HepG2 (cell line): ENCODE measurements around the gene MEGF11. TPM values are rescaled to one million over a fixed set of nuclear protein-coding genes. Genes with fewer than 3 reads are reported as not detected.

Experiments used
- ATAC-seq: fragments of 200-7000 bp; cut with Tn5 transposase; 3 replicates; pipeline ENCODE4 v1.9.1; 2020; ENCODE audit warnings: mild to moderate bottlenecking, moderate library complexity
- BruUV-seq: library from RNA; stranded (reverse); fragments of 400-500 nt; replicated peaks from 2 replicates; lab custom pipeline; 2021; lab: Mats Ljungman, UMichigan
- CTCF ChIA-PET: fragments of 300-600 bp; formaldehyde crosslinking; extraction: SDS; loops from one replicate; lab custom pipeline; 2021; ENCODE audit warnings: low total read pairs, inconsistent platforms, low intra/inter-chr PET ratio; lab: Yijun Ruan, JAX
- POLR2A ChIA-PET: fragments of 350-600 bp; sonication (Branson Sonifier 250); formaldehyde crosslinking; loops from one replicate; lab custom pipeline; 2020; ENCODE audit warnings: antibody characterized with exemption, inconsistent platforms; lab: Yijun Ruan, JAX
- DNase-seq: peaks from one replicate; pipeline ENCODE4 v3.0.0-alpha.2; 2015; ENCODE audit warnings: low spot score
- FAIRE-seq: peaks from 3 replicates; lab custom pipeline; 2011; peaks lifted over from hg19 to GRCh38; lab: Jason Lieb, UNC
- H2AFZ ChIP-seq: one replicate; pipeline ENCODE4 v1.6.1; 2011; ENCODE audit warnings: low read length, inconsistent platforms
- H3K27ac ChIP-seq: fragments of 300-600 bp; 3 replicates; pipeline ENCODE4 v1.8.0; 2011; ENCODE audit warnings: mixed run types, mild to moderate bottlenecking, mixed read lengths, low read length, inconsistent platforms; ENCODE audit not compliant: insufficient read depth; ENCODE audit errors: extremely low read length
- H3K27me3 ChIP-seq, 2 experiments: fragments of 200-600 bp in 1 of 2; 2 replicates in 1 of 2; 3 replicates in 1 of 2; pipeline versions ENCODE4 v1.6.0 to v1.8.0; 2011; ENCODE audit warnings: low read length in 2 of 2, mild to moderate bottlenecking in 2 of 2, moderate library complexity in 2 of 2, inconsistent platforms in 1 of 2; ENCODE audit not compliant: insufficient read depth in 2 of 2, control insufficient read depth in 1 of 2
- H3K36me3 ChIP-seq, 2 experiments: fragments of 200-600 bp in 1 of 2; replicated peaks in 1 of 2; 2 replicates in 1 of 2; 3 replicates in 1 of 2; pipeline versions ENCODE4 v1.5.1 to v1.8.0; 2011; ENCODE audit warnings: low read length in 2 of 2, inconsistent platforms in 1 of 2; ENCODE audit not compliant: insufficient read depth in 2 of 2, control insufficient read depth in 1 of 2
- H3K4me1 ChIP-seq: 2 replicates; pipeline ENCODE4 v1.5.1; 2012; ENCODE audit warnings: low read length, inconsistent platforms; ENCODE audit not compliant: insufficient read depth
- H3K4me2 ChIP-seq: 2 replicates; pipeline ENCODE4 v1.6.0; 2011; ENCODE audit warnings: low read depth, low read length, inconsistent platforms
- H3K4me3 ChIP-seq, 3 experiments: fragments of 200-600 bp in 1 of 3; sonication (generic), shearing (Covaris generic) in 1 of 3; replicated peaks in 1 of 3; 2 replicates each; pipeline ENCODE4 v1.5.1; 2011 to 2016; ENCODE audit warnings: low read length in 3 of 3, inconsistent platforms in 2 of 3, low read depth in 2 of 3, mild to moderate bottlenecking in 2 of 3, control low read depth in 1 of 3, mixed read lengths in 1 of 3; ENCODE audit not compliant: insufficient read depth in 1 of 3
- H3K79me2 ChIP-seq: one replicate; pipeline ENCODE4 v1.6.1; 2011; ENCODE audit warnings: low read length, inconsistent platforms; ENCODE audit not compliant: insufficient read depth
- H3K9ac ChIP-seq: 2 replicates; pipeline ENCODE4 v1.6.0; 2011; ENCODE audit warnings: mild to moderate bottlenecking, low read depth, low read length, inconsistent platforms; ENCODE audit not compliant: insufficient read depth
- H3K9me3 ChIP-seq: 2 replicates; pipeline ENCODE4 v1.5.1; 2012; ENCODE audit warnings: mild to moderate bottlenecking, low read length
- H4K20me1 ChIP-seq: 2 replicates; pipeline ENCODE4 v1.6.0; 2011; ENCODE audit warnings: inconsistent platforms, mild to moderate bottlenecking, low read length, moderate library complexity; ENCODE audit not compliant: insufficient read depth
- ELF4 ChIP-seq: sonication (generic); formaldehyde crosslinking; IDR thresholded peaks from 2 replicates; pipeline ENCODE4 v1.5.0; 2020; ENCODE audit warnings: missing genetic modification reagents, mild to moderate bottlenecking, moderate library complexity, borderline replicate concordance
- HOMEZ ChIP-seq: IDR thresholded peaks from 2 replicates; pipeline ENCODE4 v1.6.1; 2016; ENCODE audit warnings: low read depth
- NCOA5 ChIP-seq: sonication (generic); formaldehyde crosslinking; IDR thresholded peaks from 2 replicates; pipeline ENCODE4 v1.4.0; 2020; ENCODE audit warnings: missing genetic modification reagents
- NFKBIZ ChIP-seq: IDR thresholded peaks from 2 replicates; pipeline ENCODE4 v1.6.1; 2018; ENCODE audit warnings: missing genetic modification reagents, missing compliant biosample characterization
- NR2F1 ChIP-seq, 2 experiments: fragments of 450-650 bp in 1 of 2; formaldehyde crosslinking in 1 of 2; IDR thresholded peaks; 2 replicates each; pipeline versions ENCODE4 v1.5.0 to v1.6.1; 2016 to 2020; ENCODE audit warnings: mild to moderate bottlenecking in 1 of 2, missing compliant biosample characterization in 1 of 2, missing genetic modification reagents in 1 of 2, moderate library complexity in 1 of 2
- PRPF4 ChIP-seq: fragments of 200-400 bp; formaldehyde crosslinking; IDR thresholded peaks from 2 replicates; pipeline ENCODE4 v1.6.1; 2016; ENCODE audit warnings: low read length, low read depth; ENCODE audit not compliant: poor library complexity, severe bottlenecking
- RXRB ChIP-seq: IDR thresholded peaks from 2 replicates; pipeline ENCODE4 v1.6.1; 2016; ENCODE audit warnings: borderline replicate concordance, missing genetic modification reagents, missing compliant biosample characterization
- SALL2 ChIP-seq: sonication (generic); formaldehyde crosslinking; IDR thresholded peaks from 2 replicates; pipeline ENCODE4 v1.8.1; 2023; ENCODE audit warnings: mild to moderate bottlenecking, missing genetic modification reagents, inconsistent platforms
- THYN1 ChIP-seq: sonication (generic); formaldehyde crosslinking; IDR thresholded peaks from 2 replicates; pipeline ENCODE4 v1.8.1; 2023; ENCODE audit warnings: low read depth, mild to moderate bottlenecking, moderate library complexity, missing genetic modification reagents, borderline replicate concordance
- ZNF33A ChIP-seq: sonication (generic); formaldehyde crosslinking; IDR thresholded peaks from 2 replicates; pipeline ENCODE4 v1.5.1; 2020; ENCODE audit warnings: missing genetic modification reagents, mild to moderate bottlenecking, moderate library complexity, borderline replicate concordance
- ZNF432 ChIP-seq: sonication (generic); formaldehyde crosslinking; IDR thresholded peaks from 2 replicates; pipeline ENCODE4 v1.5.0; 2020; ENCODE audit warnings: missing genetic modification reagents, mild to moderate bottlenecking, borderline replicate concordance
- WGBS: methylation state at CpG from one replicate; pipeline ENCODE4 v1.1.6; 2017; ENCODE audit warnings: low lambda C conversion rate; 5-methylcytosine and 5-hydroxymethylcytosine counted together
- in situ Hi-C: cut with HindIII; loops from 2 replicates; pipeline ENCODE4 v1.10.0; 2017; ENCODE audit warnings: low pct_unique_long_range_greater_than_20kb; ENCODE audit not compliant: extremely low pct_ligation_motif_present
- intact Hi-C: fragments of 100-400 bp; cut with micrococcal nuclease; formaldehyde crosslinking; loops from one replicate; pipeline ENCODE4 v1.10.0; 2022; ENCODE audit not compliant: unreplicated experiment
- polyA plus RNA-seq, 8 experiments: library from polyadenylated mRNA; depleted of rRNA in 3 of 8; stranded (reverse) in 7 of 8; unstranded in 1 of 8; fragments of >200 nt; fragmentation: Illumina TruSeq in 4 of 8; extraction: Trizol in 4 of 8; gene quantifications; 2 replicates each; pipeline versions ENCODE4 v1.2.1 to v1.2.3, GENCODE V29; 2011 to 2016; ENCODE audit warnings: low read depth in 4 of 8, missing spikeins in 1 of 8, mixed read lengths in 1 of 8; ENCODE audit not compliant: insufficient read depth in 1 of 8
- total RNA-seq, 5 experiments: library from RNA; depleted of rRNA; stranded (reverse); fragments of >200 nt; fragmentation: Illumina TruSeq; extraction: Trizol; gene quantifications; 2 replicates each; pipeline ENCODE4 v1.2.3, GENCODE V29; 2016; ENCODE audit warnings: low read depth in 1 of 5

The MEGF11 gene
- total and polyA plus RNA-seq, 2 of the 13 experiments (the other 11 are each of a cell fraction or from before 2014, with no cell fraction given) = not detected

- Histone ChIP-seq H3K27me3 (no peaks in the 10 kb centered on the region), H4K20me1 (no peaks in the 10 kb centered on the region), H3K9ac (no peak overlapping the region), H3K36me3 (peaks cover 1 to 25% of the 10 kb centered on the region in 2 experiments; a peak in 4 of 5 replicates), H3K4me2 (no peak overlapping the region), H3K4me3 (no peak overlapping the region), H3K4me1 (peaks cover 16% of the 10 kb centered on the region), H3K27ac (no peak overlapping the region), H3K9me3 (no peaks in the 10 kb centered on the region), H2AFZ (no peak overlapping the region), H3K79me2 (no peaks in the 10 kb centered on the region)
- DNase-seq (no peak), ATAC-seq (no peak), FAIRE-seq (no peak)
- in situ Hi-C loops = no loop called here
- POLR2A ChIA-PET = no interaction called here
- intact Hi-C loops = no loop called here
- no TSS peak for BruUV-seq
- WGBS = 98% methylated on average over 4 of the region's 4 CpGs
- TF ChIP-seq RXRB (CRISPR knock-in tag) (no peak), ELF4 (CRISPR knock-in tag) (no peak), ZNF432 (CRISPR knock-in tag) (no peak), NFKBIZ (CRISPR knock-in tag) (no peak), THYN1 (CRISPR knock-in tag) (no peak), SALL2 (CRISPR knock-in tag) (no peak), NR2F1 (CRISPR knock-in tag; IDR thresholded peaks at IDR 0.05) (no peak), ZNF33A (CRISPR knock-in tag) (no peak), NCOA5 (no peak), PRPF4 (no peak), HOMEZ (CRISPR knock-in tag) (no peak)
- CTCF ChIA-PET = no interaction called here
Measured at GRCh38 chr15:65908876-65909275, 344.7 kb downstream of the MEGF11 start.
